HUES48 (cell line): ENCODE results near the gene PARD3.

ENCODE experiments used
- H3K27ac ChIP-seq: one replicate; pipeline ENCODE4 v1.7.0; 2013; ENCODE audit warnings: low read depth, low read length, inconsistent platforms
- H3K27me3 ChIP-seq: 2 replicates; pipeline ENCODE4 v1.6.1; 2013; ENCODE audit warnings: mild to moderate bottlenecking, low read length; ENCODE audit not compliant: control insufficient read depth, insufficient read depth
- H3K36me3 ChIP-seq: 2 replicates; pipeline ENCODE4 v1.6.1; 2013; ENCODE audit warnings: low read length; ENCODE audit not compliant: control insufficient read depth, insufficient read depth
- H3K4me1 ChIP-seq: 2 replicates; pipeline ENCODE4 v1.6.1; 2013; ENCODE audit warnings: mild to moderate bottlenecking, low read length; ENCODE audit not compliant: control insufficient read depth, insufficient read depth
- H3K4me3 ChIP-seq: 2 replicates; pipeline ENCODE4 v1.5.1; 2013; ENCODE audit warnings: mild to moderate bottlenecking, low read depth, low read length
- H3K9ac ChIP-seq: 2 replicates; pipeline ENCODE4 v1.6.1; 2013; ENCODE audit warnings: mild to moderate bottlenecking, low read depth, low read length, moderate library complexity
- H3K9me3 ChIP-seq: 2 replicates; pipeline ENCODE4 v1.6.1; 2013; ENCODE audit warnings: low read length; ENCODE audit not compliant: control insufficient read depth, insufficient read depth

PARD3 gene

DNA sequence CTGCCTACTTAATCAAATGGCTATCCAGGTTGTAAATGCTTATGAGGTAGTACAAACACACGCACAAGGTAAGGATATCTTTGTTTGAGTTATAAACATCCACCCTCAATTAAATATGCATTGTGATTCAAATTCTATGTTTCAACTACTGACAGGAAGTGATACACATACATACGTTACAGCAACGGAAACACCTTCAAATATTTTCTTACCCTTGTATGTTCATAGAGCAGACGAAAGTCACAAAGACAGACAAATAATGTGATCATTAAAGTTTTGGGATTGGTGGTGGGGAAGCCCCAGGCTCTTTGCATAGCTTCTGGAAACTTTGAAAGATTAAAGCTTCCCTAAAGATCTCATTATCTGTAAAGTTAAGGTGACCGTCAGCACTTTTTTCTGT, 521.0 kb downstream of the PARD3 start:
- H3K27ac ChIP-seq, result peak overlapping the region; percentile 46
- H3K9me3 ChIP-seq, result no peaks in the 10 kb centered on the region
- H3K36me3 ChIP-seq, result no peaks in the 10 kb centered on the region
- peaks cover 27% of the 10 kb centered on the region for H3K4me1 ChIP-seq
- no peak overlapping the region for H3K4me3 ChIP-seq
- H3K9ac ChIP-seq, result no peak overlapping the region
- H3K27me3 ChIP-seq, result no peaks in the 10 kb centered on the region

DNA sequence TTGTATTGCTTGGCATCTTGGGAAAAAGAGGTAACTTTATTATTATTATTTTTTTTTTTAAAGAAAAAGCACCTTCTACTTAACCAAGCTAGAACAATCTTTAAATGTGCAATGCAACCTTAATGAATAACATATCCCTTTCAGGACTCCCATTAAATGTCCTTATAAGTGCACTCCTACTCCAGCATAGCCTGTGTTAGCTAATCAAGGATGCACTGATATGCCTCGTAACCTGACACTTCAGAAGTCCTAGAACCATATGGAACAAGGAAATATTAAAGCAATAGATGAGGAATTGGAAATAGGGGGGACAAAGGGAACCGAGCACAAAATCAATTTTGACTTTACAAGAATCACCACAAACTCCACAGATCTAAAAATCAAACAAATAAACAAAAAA, 522.4 kb downstream of the PARD3 start:
- Histone ChIP-seq H3K9me3 (no peaks in the 10 kb centered on the region), H3K27ac (no peak overlapping the region), H3K4me1 (peaks cover 27% of the 10 kb centered on the region), H3K4me3 (no peak overlapping the region), H3K36me3 (no peaks in the 10 kb centered on the region), H3K27me3 (no peaks in the 10 kb centered on the region), H3K9ac (no peak overlapping the region)

DNA sequence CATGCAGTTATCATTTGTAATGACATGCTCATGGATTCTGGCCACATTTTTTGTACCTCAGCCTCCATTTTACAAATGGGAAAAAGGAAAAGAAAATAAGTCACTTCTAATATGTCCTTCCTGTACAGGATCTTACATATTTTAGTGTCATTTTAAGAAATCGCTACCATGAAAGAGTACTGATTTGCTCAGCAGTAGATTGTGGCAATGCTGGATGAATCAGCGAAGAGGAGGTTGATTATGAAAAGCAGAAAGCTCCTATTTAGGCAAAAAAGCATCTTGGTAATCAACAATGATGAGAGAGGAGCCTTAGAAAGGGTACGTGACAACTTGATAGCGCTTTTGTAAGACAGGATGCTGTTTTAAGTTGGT, 522.9 kb downstream of the PARD3 start:
- Histone ChIP-seq H3K4me3 (no peak overlapping the region), H3K9ac (no peak overlapping the region), H3K36me3 (no peaks in the 10 kb centered on the region), H3K4me1 (peaks cover 27% of the 10 kb centered on the region), H3K27me3 (no peaks in the 10 kb centered on the region), H3K27ac (no peak overlapping the region), H3K9me3 (no peaks in the 10 kb centered on the region)

DNA sequence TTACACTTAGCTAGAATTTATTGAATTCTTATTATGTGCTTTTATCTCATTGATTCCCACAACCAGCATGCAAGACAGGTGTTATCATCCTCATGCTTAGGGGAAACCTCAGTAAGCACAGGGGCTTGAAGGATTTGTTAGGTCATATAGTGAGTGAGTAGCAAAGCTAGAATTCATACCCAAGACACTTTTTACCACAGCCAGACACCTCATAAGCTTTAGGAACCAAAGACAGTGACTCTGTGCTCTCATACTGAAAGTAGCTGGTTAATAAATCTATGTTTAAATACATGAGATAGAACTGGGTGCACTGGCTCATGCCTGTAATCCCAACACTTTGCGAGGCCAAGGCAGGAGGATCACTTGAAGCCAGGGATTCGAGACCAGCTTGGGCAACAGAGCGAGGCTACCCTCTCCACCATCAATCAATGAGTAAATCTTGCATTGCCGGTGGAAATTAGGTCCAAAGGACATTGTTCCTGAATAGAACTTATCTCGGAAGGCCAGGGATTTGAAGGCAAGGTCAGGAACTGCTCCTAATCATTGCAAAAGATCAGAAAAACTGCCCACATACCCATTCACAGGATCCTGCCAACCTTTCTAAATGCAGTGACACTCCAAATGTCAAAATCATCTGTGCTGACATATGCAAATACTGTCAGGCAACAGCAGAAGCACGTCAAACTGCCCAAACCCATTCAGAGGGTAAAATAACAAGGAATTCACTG, 523.5 kb downstream of the PARD3 start:
- Histone ChIP-seq H3K27me3 (no peaks in the 10 kb centered on the region), H3K4me3 (no peak overlapping the region), H3K9ac (no peak overlapping the region), H3K36me3 (no peaks in the 10 kb centered on the region), H3K9me3 (no peaks in the 10 kb centered on the region), H3K27ac (no peak overlapping the region), H3K4me1 (peaks cover 27% of the 10 kb centered on the region)

DNA sequence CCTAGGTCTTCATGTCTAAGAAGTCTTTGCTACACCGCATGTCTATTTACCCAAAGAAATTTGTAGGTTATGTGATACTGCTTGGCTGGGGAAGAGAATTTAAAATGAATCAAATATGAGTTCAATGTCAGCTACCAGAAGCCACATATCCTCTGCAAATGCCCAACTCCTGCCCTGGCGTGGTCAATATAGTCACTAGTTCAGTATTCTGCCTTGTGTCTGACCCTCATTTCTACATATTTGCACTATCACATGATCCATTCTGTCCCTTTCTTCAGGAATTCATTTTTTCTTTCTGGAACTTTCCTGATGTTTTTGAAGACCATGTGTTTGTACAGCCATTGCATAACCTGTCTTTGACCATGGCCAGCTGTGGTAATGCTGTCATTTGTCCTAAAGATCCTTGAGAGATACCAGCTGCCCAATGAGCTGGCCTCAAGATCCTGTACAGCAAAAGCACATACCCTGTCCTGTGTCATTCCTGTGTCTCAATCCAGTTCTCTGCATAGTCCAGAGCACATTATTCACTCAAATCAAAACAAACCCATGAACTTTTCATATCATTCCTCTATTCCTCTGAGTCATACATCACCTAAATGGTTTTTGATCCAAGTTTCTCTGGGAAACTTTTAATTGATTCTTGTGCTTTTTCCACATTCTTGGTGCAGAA, 524.5 kb downstream of the PARD3 start:
- H3K27me3 ChIP-seq, result no peaks in the 10 kb centered on the region
- no peak overlapping the region for H3K9ac ChIP-seq
- no peak overlapping the region for H3K4me3 ChIP-seq
- peaks cover 27% of the 10 kb centered on the region for H3K4me1 ChIP-seq
- no peaks in the 10 kb centered on the region for H3K9me3 ChIP-seq
- H3K27ac ChIP-seq, result no peak overlapping the region
- no peaks in the 10 kb centered on the region for H3K36me3 ChIP-seq

DNA sequence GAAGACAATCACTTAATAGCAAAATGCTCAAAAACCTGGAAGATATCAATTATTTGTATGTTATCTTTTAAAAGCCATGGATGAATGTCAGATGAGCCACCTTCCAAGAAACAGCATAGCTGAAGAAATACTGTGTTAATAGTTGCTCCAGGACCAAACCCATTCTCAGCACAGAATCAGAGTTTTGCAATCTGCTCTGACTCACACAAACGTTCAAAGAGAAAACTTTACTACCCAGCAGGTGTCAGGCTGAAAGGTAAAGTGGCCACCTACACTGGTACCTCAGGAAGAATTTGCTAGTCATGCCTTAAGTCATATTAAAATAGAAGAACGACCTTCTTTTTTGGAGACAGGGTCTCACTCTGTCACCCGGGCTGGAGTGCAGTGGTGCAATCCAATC, 526.5 kb downstream of the PARD3 start:
- H3K4me3 ChIP-seq, result no peak overlapping the region
- H3K4me1 ChIP-seq, result peaks cover 9% of the 10 kb centered on the region
- no peaks in the 10 kb centered on the region for H3K27me3 ChIP-seq
- H3K36me3 ChIP-seq, result no peaks in the 10 kb centered on the region
- H3K27ac ChIP-seq, result no peak overlapping the region
- H3K9ac ChIP-seq, result no peak overlapping the region
- no peaks in the 10 kb centered on the region for H3K9me3 ChIP-seq

DNA sequence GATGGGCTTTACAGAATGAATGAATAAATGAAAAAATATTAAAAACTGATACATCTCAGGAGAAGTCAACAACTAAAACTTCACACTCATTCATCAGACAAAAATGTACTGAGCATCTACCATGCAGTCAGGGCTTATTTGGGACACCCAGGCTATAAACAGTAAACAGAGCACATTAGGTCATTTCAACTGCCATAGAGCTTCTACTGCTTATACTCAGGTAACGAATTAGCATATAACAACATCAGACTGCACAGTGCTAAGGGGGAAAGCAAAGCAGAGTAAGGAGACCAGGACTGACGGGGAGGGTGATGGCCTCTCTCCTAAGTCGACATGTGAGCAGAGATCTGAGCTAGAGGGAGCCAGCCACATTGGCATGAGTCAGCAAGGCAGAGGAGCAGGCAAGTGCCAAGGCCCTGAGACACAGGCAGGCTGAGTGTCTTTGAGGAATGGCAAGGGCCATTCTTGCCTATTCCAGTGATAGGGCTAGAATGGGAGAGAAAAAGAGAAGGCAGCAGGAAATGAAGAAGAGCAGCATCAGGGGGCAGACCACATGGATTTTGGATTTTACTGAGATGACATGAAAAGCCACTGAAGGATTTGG, 528.9 kb downstream of the PARD3 start:
- 0 out of 2 replicates have a peak overlapping the region, but pooled peaks have one; percentile 5 for H3K9ac ChIP-seq
- no peaks in the 10 kb centered on the region for H3K27me3 ChIP-seq
- peaks cover 5% of the 10 kb centered on the region; the same call in 1 of the 2 replicates for H3K4me1 ChIP-seq
- H3K36me3 ChIP-seq, result no peaks in the 10 kb centered on the region
- no peak overlapping the region for H3K27ac ChIP-seq
- no peak overlapping the region for H3K4me3 ChIP-seq
- H3K9me3 ChIP-seq, result no peaks in the 10 kb centered on the region

DNA sequence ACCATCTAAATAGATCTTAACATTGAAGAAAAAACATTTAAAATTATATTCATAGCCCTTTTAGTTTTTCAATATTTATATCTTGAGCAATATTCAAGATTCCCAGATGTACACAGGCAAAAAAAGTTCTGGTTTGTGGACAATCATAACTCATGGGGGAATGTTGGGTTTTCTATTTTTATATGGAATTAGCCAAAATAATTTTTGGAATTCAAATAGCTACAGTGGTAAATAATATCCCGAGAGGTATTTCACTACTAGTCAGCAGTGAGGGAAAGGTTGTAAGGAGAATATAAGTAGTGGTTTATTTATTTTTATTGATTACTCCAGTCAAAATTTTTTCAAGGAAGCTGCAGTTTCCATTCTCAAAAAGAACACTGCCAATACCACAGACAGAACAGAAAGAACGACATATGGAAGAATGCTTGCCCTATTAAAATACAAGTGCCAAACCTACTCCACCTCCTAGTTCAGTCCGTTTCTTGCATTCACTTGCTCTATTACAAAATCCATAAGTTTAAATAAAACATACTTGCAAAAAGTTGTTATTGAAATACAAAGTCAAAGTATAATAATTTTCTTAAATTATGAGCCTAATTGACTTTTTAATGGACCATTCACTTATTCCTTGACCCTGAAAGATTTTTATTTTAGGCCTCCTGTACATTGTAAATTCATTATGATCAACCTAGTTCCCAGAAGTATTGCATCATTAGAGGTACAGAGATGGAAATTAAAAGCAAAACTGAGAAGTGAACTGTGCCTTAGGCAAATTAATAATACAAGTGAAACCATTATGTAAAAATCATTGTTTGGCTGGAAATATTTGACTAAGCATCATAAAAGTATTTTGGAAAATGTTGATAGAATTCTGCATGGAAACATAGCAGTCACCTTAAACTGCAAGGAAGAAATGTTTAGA, 533.2 kb downstream of the PARD3 start:
- H3K4me1 ChIP-seq, result peaks cover 24% of the 10 kb centered on the region
- H3K9me3 ChIP-seq, result no peaks in the 10 kb centered on the region
- H3K27ac ChIP-seq, result no peak overlapping the region
- H3K9ac ChIP-seq, result no peak overlapping the region
- no peaks in the 10 kb centered on the region for H3K36me3 ChIP-seq
- no peaks in the 10 kb centered on the region for H3K27me3 ChIP-seq
- H3K4me3 ChIP-seq, result no peak overlapping the region

DNA sequence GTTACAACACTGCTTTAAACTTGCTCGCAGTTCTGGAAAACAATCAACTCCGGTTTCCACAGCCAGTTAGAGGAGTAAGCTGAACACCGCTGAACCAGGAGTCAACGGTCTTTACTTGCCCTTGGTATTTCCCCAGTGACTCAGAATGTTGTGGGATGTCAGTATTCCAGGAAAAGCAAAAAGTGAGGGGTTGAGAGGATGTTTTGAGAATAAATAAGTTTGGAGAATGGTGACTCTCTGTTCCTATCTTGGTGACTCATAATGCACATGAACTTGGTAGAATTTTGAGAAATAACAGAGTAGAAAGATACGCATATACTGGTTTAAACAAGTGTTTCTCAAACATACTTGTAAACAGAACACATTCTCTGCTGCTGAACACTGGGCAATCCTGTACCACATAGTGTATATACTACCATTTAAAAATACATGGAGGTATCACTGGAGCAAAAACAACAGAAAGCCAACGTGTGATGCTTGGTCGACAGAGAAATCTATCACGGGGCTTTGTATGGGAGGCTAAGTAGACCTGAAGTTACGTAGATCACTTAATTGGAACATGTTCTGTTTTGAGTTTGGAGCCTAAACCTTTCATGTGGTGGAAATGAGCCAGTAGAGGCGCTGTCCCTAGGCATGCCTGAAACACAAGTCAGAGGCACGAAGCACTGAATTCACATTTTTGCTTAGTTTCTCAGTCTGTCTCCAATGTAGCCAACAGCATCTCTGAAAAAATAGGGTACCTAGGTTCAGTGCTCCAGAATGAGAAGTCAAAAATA, 534.3 kb downstream of the PARD3 start:
- H3K4me3 ChIP-seq, result no peak overlapping the region
- H3K9ac ChIP-seq, result no peak overlapping the region
- H3K9me3 ChIP-seq, result no peaks in the 10 kb centered on the region
- no peaks in the 10 kb centered on the region for H3K36me3 ChIP-seq
- peaks cover 24% of the 10 kb centered on the region for H3K4me1 ChIP-seq
- no peaks in the 10 kb centered on the region for H3K27me3 ChIP-seq
- H3K27ac ChIP-seq, result no peak overlapping the region

DNA sequence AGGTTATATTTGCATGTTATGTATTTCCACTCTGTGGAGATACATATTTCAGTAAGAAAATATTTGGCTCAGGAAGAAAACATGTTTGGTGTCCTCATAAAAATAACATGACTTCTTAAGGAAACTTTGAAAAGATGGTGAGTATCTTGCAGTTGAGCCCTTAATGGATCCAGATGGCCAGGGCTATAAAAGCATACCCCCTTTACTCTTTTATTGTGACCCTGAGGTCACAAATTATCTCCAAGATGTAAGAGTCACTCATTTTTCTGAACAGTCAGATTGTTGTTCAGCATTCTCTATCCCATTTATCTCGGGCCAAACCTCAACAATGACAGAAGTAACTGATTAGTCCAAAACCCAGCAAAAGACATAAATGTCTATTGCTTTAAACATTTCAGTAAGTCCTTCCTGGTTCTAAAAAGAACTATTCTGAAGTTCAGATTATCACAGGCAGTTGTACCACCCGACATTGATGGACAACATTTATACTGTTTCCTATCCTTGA, 539.4 kb downstream of the PARD3 start:
- H3K36me3 ChIP-seq, result no peaks in the 10 kb centered on the region
- H3K9ac ChIP-seq, result no peak overlapping the region
- H3K4me1 ChIP-seq, result peaks cover 16% of the 10 kb centered on the region
- H3K9me3 ChIP-seq, result no peaks in the 10 kb centered on the region
- H3K27ac ChIP-seq, result no peak overlapping the region
- H3K27me3 ChIP-seq, result no peaks in the 10 kb centered on the region
- H3K4me3 ChIP-seq, result no peak overlapping the region
